ACHN (cell line): ENCODE data around the gene VN1R5.

Experiments
- DNase-seq: peaks from one replicate; pipeline ENCODE4 v3.0.0-alpha.2; 2015
- in situ Hi-C: cut with HindIII; loops from 2 replicates; pipeline ENCODE4 v1.10.0; 2017; ENCODE audit warnings: low sequenced_read_pairs, low pct_ligation_motif_present, low pct_unique_long_range_greater_than_20kb

VN1R5 gene

GRCh38 chr1:247296599-247297180 is 40.8 kb downstream of the VN1R5 start:
- no peak for DNase-seq

GRCh38 chr1:247297263-247298123 is 41.6 kb downstream of the VN1R5 start:
- no peak for DNase-seq
- in situ Hi-C loops = no loop called here

More at GRCh38 chr1:247296599-247297180, 40.8 kb downstream of the VN1R5 start:
- in situ Hi-C loops = no loop called here

- in situ Hi-C loops = no loop called here
- no peak for DNase-seq
Observed at GRCh38 chr1:247298124-247298481, 42.2 kb downstream of the VN1R5 start.

GRCh38 chr1:247298701-247299100 is 42.8 kb downstream of the VN1R5 start:
- no peak for DNase-seq
- in situ Hi-C loops = no loop called here

- in situ Hi-C loops = no loop called here
- no peak for DNase-seq
Observed at GRCh38 chr1:247299723-247300381, 44.0 kb downstream of the VN1R5 start.

DNA sequence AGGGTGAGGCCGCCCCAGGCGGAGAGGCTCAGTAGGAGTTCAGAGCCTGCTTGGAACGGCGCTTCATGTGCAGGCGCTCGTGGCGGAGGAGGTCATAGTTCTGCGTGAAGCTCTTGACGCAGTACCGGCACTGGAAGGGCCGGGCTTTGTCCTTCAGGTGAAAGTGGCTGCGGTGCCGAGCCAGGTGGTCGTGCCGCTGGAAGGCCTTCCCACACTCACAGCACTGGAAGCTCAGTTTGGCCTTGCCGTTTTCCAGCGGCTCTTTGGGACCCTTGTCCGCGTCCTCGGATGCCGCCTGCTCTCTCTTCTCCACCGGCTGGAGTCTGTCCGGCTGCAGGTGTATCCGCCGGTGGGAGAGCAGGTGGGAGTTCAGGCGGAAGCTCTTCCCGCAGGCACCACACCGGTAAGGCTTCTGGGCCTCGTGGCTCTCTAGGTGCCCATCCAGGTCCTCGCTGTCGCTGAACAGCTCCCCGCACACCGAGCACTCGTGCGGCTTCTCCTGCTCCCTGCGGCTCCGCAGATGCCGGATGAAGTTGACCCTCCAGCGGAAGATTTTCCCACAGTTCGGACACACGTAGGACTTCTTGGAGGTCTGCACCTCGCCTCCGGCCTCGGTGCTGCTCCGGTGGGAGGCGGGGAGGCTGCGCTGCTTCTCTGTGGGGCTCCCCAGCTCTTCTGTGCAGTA is 44.8 kb downstream of the VN1R5 start:
- no peak for DNase-seq
- in situ Hi-C loops = no loop called here

DNA sequence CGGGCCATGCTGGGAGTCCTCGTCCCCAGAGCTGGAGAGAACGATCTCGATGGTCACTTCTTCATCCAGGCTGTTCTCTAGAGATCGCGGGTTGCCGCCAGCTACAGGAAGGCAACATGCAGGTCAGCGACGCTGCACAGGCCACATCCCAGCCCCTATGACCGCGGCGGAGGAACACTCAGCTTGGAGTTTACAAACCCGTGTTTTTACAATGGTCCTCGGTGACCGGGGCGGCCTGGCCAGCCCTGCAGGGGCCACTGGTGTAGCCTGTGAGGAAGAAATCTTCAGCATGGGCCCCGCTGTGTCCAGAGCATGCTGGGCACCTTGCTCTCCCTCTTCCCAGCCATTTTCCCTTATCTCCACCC is 45.3 kb downstream of the VN1R5 start:
- in situ Hi-C loops = no loop called here

GRCh38 chr1:247303216-247303615 is 47.3 kb downstream of the VN1R5 start:
- in situ Hi-C loops = no loop called here

More for the DNA sequence above, 45.3 kb downstream of the VN1R5 start:
- DNase-seq = no peak

DNA sequence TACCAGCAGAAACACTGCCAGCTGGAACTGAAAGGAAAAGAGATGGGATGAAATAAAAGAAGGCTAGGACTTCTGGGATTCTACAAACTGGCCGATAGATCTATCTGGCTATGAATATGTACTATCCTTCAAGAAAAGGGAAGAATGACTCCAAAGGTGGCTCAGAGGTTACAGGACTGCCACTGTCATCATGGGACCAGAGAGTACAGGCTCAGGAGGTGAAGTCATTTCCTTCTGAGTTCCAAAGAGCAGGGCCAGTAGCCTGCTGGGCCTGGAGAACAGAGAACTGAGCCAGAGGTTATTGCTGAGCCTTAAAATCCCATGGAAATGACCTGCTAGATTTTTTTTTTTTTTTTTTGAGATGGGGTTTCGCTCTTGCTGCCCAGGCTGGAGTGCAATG is 48.2 kb downstream of the VN1R5 start:
- no peak for DNase-seq
- in situ Hi-C loops = no loop called here

More at GRCh38 chr1:247303216-247303615, 47.3 kb downstream of the VN1R5 start:
- DNase-seq = no peak
